Epithelial cell of alveolus of lung (primary cell): Measurements from ENCODE around the gene KRTAP9-6. TPM values are rescaled to one million over a fixed set of nuclear protein-coding genes. Genes with fewer than 3 reads are reported as not detected.

ENCODE experiments used
- total RNA-seq: library from RNA; depleted of rRNA; stranded (reverse); fragments of >200 nt; gene quantifications from 2 replicates; pipeline ENCODE4 v1.2.1, GENCODE V29; 2015

The KRTAP9-6 gene
- total RNA-seq, result not detected in 2 replicates

GRCh38 chr17:41265078-41265477, at the start of gene KRTAP9-6:
Gene KRTAP9-6 (plus strand): TSS chr17:41265378. CDS start chr17:41265378, 0 bp downstream.

DNA sequence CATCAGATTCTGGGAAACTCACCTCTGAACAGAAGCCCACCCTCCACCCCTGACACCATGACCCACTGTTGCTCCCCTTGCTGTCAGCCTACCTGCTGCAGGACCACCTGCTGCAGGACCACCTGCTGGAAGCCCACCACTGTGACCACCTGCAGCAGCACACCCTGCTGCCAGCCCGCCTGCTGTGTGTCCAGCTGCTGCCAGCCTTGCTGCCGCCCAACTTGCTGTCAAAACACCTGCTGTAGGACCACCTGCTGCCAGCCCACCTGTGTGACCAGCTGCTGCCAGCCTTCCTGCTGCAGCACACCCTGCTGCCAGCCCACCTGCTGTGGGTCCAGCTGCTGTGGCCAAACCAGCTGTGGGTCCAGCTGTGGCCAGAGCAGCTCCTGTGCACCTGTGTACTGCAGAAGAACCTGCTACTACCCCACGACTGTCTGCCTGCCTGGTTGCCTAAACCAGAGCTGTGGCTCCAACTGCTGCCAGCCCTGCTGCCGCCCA, 38.5 kb upstream of the KRTAP9-6 start, which contains the start of gene KRTAP9-2:
TSS of gene KRTAP9-2 (plus strand) at position 51 of the 498 bp plus-strand sequence. CDS start at position 58, 7 bp downstream.

DNA sequence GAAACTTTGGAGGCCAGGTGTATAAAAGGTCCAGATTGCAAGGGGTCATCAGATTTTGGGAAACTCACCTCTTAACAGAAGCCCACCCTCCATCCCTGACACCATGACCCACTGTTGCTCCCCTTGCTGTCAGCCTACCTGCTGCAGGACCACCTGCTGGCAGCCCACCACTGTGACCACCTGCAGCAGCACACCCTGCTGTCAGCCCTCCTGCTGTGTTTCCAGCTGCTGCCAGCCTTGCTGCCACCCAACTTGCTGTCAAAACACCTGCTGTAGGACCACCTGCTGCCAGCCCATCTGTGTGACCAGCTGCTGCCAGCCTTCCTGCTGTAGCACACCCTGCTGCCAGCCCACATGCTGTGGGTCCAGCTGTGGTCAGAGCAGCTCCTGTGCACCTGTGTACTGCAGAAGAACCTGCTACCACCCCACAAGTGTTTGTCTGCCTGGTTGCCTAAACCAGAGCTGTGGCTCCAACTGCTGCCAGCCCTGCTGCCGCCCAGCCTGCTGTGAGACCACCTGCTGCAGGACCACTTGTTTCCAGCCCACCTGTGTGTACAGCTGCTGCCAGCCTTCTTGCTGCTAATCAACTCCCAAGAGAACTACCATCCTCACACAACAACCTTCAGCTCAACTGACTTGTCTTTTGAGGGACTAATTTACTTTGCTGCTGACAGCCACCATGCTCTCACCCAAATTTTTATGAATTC, 32.6 kb upstream of the KRTAP9-6 start, which contains the start of gene KRTAP9-3:
TSS of gene KRTAP9-3 (plus strand) at position 51 of the 707 bp plus-strand sequence. CDS start at position 104, 53 bp downstream.

DNA sequence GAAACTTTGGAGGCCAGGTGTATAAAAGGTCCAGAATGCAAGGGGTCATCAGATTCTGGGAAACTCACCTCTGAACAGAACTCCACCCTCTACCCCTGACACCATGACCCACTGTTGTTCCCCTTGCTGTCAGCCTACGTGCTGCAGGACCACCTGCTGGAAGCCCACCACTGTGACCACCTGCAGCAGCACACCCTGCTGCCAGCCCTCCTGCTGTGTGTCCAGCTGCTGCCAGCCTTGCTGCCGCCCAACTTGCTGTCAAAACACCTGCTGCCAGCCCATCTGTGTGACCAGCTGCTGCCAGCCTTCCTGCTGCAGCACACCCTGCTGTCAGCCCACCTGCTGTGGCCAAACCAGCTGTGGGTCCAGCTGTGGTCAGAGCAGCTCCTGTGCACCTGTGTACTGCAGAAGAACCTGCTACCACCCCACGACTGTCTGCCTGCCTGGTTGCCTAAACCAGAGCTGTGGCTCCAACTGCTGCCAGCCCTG, 27.2 kb upstream of the KRTAP9-6 start, which contains the start of gene KRTAP9-8:
TSS of gene KRTAP9-8 (plus strand) at position 51 of the 489 bp plus-strand sequence. CDS start at position 104, 53 bp downstream.

GRCh38 chr17:41249637-41250240, 15.4 kb upstream of the KRTAP9-6 start, which contains the start of gene KRTAP9-4:
Gene KRTAP9-4 (plus strand): TSS chr17:41249687. CDS start chr17:41249721, 34 bp downstream.

DNA sequence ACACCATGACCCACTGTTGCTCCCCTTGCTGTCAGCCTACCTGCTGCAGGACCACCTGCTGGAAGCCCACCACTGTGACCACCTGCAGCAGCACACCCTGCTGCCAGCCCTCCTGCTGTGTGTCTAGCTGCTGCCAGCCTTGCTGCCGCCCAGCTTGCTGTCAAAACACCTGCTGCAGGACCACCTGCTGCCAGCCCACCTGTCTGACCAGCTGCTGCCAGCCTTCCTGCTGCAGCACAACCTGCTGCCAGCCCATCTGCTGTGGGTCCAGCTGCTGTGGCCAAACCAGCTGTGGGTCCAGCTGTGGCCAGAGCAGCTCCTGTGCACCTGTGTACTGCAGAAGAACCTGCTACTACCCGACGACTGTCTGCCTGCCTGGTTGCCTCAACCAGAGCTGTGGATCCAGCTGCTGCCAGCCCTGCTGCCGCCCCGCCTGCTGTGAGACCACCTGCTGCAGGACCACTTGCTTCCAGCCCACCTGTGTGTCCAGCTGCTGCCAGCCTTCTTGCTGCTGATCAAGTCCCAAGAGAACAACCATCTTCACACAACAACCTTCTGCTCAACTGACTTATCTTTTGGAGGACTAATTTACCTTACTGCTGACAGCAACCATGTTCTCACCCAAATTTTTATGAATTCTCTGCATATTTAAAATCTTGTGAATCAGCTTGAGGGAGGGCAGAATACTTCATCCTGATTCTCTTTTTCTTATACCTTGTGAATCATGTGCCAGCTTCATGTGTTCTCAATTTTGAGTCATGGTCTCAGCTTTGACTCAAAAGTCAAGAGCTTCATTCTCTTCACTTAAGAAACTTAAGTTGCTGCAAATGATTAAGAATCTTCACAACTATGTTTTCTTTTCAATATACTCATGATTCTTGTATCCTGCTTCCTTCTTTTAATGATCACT, 9.5 kb upstream of the KRTAP9-6 start, which contains the start of gene KRTAP9-9:
TSS of gene KRTAP9-9 (plus strand) at position 4 of the 910 bp plus-strand sequence.

GRCh38 chr17:41275648-41276190, 10.5 kb downstream of the KRTAP9-6 start, which contains the start of gene KRTAP9-7:
Gene KRTAP9-7 (plus strand): TSS chr17:41275698. CDS start chr17:41275698, 0 bp downstream.

GRCh38 chr17:41301916-41302901, 37.0 kb downstream of the KRTAP9-6 start, which contains the start of gene KRTAP29-1:
Gene KRTAP29-1 (minus strand): TSS chr17:41302851. CDS start chr17:41302851, 0 bp downstream.

GRCh38 chr17:41308918-41309359, 43.8 kb downstream of the KRTAP9-6 start, which contains the start of gene KRTAP16-1:
Gene KRTAP16-1 (minus strand): TSS chr17:41309309. CDS start chr17:41309253, 56 bp downstream.

DNA sequence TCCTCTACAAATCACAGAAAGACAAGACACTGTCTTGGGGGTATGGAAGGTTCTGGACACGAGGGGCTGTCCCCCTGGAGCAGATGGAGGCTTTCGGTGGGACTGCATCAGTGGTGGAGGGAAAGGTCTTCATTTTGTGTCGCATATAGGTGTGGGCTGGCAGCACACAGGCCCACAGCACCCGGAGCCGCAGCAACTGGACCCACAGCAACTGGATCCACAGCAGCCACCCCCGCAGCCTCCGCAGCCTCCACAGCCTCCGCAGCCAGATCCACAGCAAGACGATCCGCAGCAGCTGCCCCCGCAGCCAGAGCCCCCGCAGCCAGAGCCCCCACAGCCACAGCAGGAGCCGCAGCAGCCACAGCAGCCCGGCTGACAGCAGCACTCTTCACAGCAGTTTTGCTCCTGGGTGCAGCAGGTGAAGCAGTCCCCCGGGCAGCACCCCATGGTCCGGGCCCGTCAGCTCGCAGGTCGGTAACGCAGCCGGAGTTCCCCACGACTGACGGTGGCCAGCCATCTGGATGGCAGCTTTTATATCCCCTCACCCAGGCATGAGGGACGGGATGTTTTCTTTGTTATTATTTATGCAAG, 50.1 kb downstream of the KRTAP9-6 start, which contains the start of gene KRTAP17-1:
TSS of gene KRTAP17-1 (minus strand) at position 507 of the 591 bp plus-strand sequence. CDS start at position 447, 60 bp downstream.

Other genes starting within 250 kb of the KRTAP9-6 start
- gene KRTAP1-5, start 238.2 kb upstream of the KRTAP9-6 start, total RNA-seq, result 10.1 TPM in 1 of 2 replicates, not detected in the other
- not detected in 2 replicates for gene KRTAP1-4, start 235.2 kb upstream of the KRTAP9-6 start, total RNA-seq
- gene KRTAP1-3, start 230.5 kb upstream of the KRTAP9-6 start, total RNA-seq, result not detected in 2 replicates
- not detected in 2 replicates for gene KRTAP1-1, start 223.9 kb upstream of the KRTAP9-6 start, total RNA-seq
- gene KRTAP2-1, start 218.1 kb upstream of the KRTAP9-6 start, total RNA-seq, result not detected in 2 replicates
- not detected in 2 replicates for gene KRTAP2-2, start 210.1 kb upstream of the KRTAP9-6 start, total RNA-seq
- gene KRTAP2-3, start 205.3 kb upstream of the KRTAP9-6 start, total RNA-seq, result 1.9 TPM in 1 of 2 replicates, not detected in the other
- gene KRTAP2-4, start 199.5 kb upstream of the KRTAP9-6 start, total RNA-seq, result not detected in 2 replicates
- gene KRTAP4-7, start 181.2 kb upstream of the KRTAP9-6 start, total RNA-seq, result not detected in 2 replicates
- not detected in 2 replicates for gene KRTAP4-8, start 167.2 kb upstream of the KRTAP9-6 start, total RNA-seq
- gene KRTAP4-16, start 163.2 kb upstream of the KRTAP9-6 start, total RNA-seq, result not detected in 2 replicates
- gene KRTAP4-9, start 160.0 kb upstream of the KRTAP9-6 start, total RNA-seq, result not detected in 2 replicates
- not detected in 2 replicates for gene KRTAP4-11, start 147.0 kb upstream of the KRTAP9-6 start, total RNA-seq
- gene KRTAP4-12, start 141.2 kb upstream of the KRTAP9-6 start, total RNA-seq, result not detected in 2 replicates
- not detected in 2 replicates for gene KRTAP4-6, start 124.8 kb upstream of the KRTAP9-6 start, total RNA-seq
- not detected in 2 replicates for gene KRTAP4-5, start 115.6 kb upstream of the KRTAP9-6 start, total RNA-seq
- gene KRTAP4-4, start 104.6 kb upstream of the KRTAP9-6 start, total RNA-seq, result not detected in 2 replicates
- not detected in 2 replicates for gene KRTAP4-3, start 97.2 kb upstream of the KRTAP9-6 start, total RNA-seq
- not detected in 2 replicates for gene KRTAP4-2, start 87.2 kb upstream of the KRTAP9-6 start, total RNA-seq
- 0.13 TPM in 1 of 2 replicates, not detected in the other for gene KRTAP4-1, start 80.5 kb upstream of the KRTAP9-6 start, total RNA-seq
- gene KRTAP9-1, start 75.5 kb upstream of the KRTAP9-6 start, total RNA-seq, result not detected in 2 replicates
- gene KRTAP9-2, start 38.7 kb upstream of the KRTAP9-6 start, total RNA-seq, result not detected in 2 replicates
- gene KRTAP9-3, start 32.9 kb upstream of the KRTAP9-6 start, total RNA-seq, result not detected in 2 replicates
- not detected in 2 replicates for gene KRTAP9-8, start 27.4 kb upstream of the KRTAP9-6 start, total RNA-seq
- gene KRTAP9-4, start 15.7 kb upstream of the KRTAP9-6 start, total RNA-seq, result not detected in 2 replicates
- not detected in 2 replicates for gene KRTAP9-9, start 10.0 kb upstream of the KRTAP9-6 start, total RNA-seq
- gene KRTAP9-7, start 10.3 kb downstream of the KRTAP9-6 start, total RNA-seq, result not detected in 2 replicates
- gene KRTAP29-1, start 37.5 kb downstream of the KRTAP9-6 start, total RNA-seq, result not detected in 2 replicates
- gene KRTAP16-1, start 43.9 kb downstream of the KRTAP9-6 start, total RNA-seq, result not detected in 2 replicates
- not detected in 2 replicates for gene KRTAP17-1, start 50.3 kb downstream of the KRTAP9-6 start, total RNA-seq
- not detected in 2 replicates for gene KRT33A, start 85.5 kb downstream of the KRTAP9-6 start, total RNA-seq
- gene KRT33B, start 104.4 kb downstream of the KRTAP9-6 start, total RNA-seq, result not detected in 2 replicates
- gene KRT34, start 116.9 kb downstream of the KRTAP9-6 start, total RNA-seq, result 8.0 TPM in 1 of 2 replicates, not detected in the other
- gene KRT31, start 132.2 kb downstream of the KRTAP9-6 start, total RNA-seq, result not detected in 2 replicates
- gene KRT37, start 159.2 kb downstream of the KRTAP9-6 start, total RNA-seq, result not detected in 2 replicates
- gene KRT38, start 175.6 kb downstream of the KRTAP9-6 start, total RNA-seq, result not detected in 2 replicates
- 0.13 TPM in 1 of 2 replicates, not detected in the other for gene KRT32, start 202.0 kb downstream of the KRTAP9-6 start, total RNA-seq
- gene KRT35, start 215.8 kb downstream of the KRTAP9-6 start, total RNA-seq, result not detected in 2 replicates
- gene KRT36, start 224.5 kb downstream of the KRTAP9-6 start, total RNA-seq, result not detected in 2 replicates
- gene KRT13, start 240.2 kb downstream of the KRTAP9-6 start, total RNA-seq, result not detected in 2 replicates